Measurements from ENCODE around the gene TMPRSS15.

The TMPRSS15 gene

DNA sequence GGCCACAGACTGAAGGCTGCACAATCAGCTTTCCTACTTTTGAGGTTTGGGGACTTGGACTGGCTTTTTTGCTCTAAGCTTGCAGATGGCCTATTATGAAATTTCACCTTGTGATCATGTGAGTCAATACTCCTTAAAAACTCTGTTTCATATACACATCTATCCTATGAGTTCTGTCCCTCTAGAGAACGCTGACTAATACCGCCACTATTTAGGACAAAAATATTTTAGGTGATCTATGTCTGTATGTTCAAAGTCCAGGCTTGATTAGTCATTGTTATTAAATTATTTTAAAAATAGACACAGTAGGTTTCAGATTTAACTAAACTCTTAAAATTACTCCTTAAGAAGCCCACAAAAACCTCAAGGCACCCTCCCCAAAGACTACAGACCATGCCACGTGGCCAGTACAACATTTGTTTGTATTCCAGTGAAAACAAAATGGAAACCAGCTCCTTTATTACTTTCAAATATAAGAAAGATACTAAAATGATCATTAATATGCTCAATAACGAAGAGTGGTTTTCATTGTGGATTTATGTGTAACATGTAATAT lies 63.1 kb downstream of the TMPRSS15 start:
- no peak overlapping the region for H3K4me2 ChIP-seq (ENCODE audit: low read length)
- H3K9me3 ChIP-seq (replicated peaks; ENCODE audit: low read length), result no peaks in the 10 kb centered on the region
- H3K27me3 ChIP-seq (ENCODE audit: control insufficient read depth, insufficient read depth, low read length), result peaks cover 3% of the 10 kb centered on the region
- no peak overlapping the region for H3K4me3 ChIP-seq (ENCODE audit: low read length)
- H3K4me1 ChIP-seq (ENCODE audit: control insufficient read depth, insufficient read depth, low read length), result peaks cover 12% of the 10 kb centered on the region
- no peak overlapping the region for H3K9ac ChIP-seq (ENCODE audit: low read depth, low read length)
- H3K36me3 ChIP-seq (ENCODE audit: insufficient read depth, low read length), result no peaks in the 10 kb centered on the region

DNA sequence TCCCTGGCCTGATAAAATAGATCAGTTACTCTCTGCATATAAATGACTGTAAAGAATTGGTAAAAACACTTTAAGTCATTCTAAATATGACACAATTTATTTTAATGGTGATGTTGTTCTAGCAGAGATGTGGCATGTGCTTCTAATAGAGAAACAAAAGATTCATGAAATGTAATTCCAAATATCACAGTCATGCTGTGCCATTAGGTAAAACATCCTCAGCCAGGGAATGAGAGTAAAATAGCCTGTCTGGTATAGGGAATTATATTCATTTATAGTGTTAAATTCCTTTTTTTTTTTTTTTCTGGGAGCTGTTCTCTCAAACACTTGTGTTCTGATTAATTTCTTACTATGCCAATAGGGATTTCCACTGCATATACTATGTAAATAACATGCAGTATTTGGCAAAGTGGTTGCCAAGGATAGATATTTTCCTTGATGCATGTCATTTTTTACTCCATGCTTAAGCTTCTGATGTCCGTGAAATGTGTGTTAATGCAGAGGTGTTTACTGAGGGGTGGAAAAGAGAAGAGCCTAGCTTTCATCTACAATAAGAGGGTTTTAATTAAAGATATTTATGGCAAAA lies 67.8 kb downstream of the TMPRSS15 start:
- H3K4me1 ChIP-seq (ENCODE audit: control insufficient read depth, insufficient read depth, low read length), result peaks cover 7% of the 10 kb centered on the region
- no peak overlapping the region for H3K4me2 ChIP-seq (ENCODE audit: low read length)
- H3K9me3 ChIP-seq (replicated peaks; ENCODE audit: low read length), result no peaks in the 10 kb centered on the region
- H3K27me3 ChIP-seq (ENCODE audit: control insufficient read depth, insufficient read depth, low read length), result peaks cover 3% of the 10 kb centered on the region
- no peak overlapping the region for H3K4me3 ChIP-seq (ENCODE audit: low read length)
- no peak overlapping the region for H3K9ac ChIP-seq (ENCODE audit: low read depth, low read length)
- H3K36me3 ChIP-seq (ENCODE audit: insufficient read depth, low read length), result no peaks in the 10 kb centered on the region

DNA sequence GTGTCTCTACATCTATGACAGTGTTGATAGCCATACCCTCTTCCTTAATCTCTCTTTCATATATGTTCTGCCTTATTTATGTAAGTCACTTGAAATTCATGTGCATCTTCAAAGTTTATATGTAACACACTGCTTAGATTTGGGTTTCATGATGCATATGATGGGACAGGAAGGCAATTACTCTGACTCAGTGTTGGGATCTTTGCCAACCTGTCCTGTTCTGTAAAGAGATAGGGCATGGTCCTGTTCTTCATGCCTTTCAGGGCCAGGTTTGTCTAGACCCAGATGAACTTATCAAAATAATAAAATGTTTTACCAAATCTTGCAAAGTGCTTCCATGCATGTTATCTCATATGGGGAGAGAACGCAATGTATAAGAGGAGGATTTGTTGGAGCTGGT lies 69.5 kb downstream of the TMPRSS15 start:
- Histone ChIP-seq H3K27me3 (ENCODE audit: control insufficient read depth, insufficient read depth, low read length) (peaks cover 3% of the 10 kb centered on the region), H3K9me3 (replicated peaks; ENCODE audit: low read length) (no peaks in the 10 kb centered on the region), H3K4me2 (ENCODE audit: low read length) (no peak overlapping the region), H3K36me3 (ENCODE audit: insufficient read depth, low read length) (no peaks in the 10 kb centered on the region), H3K4me1 (ENCODE audit: control insufficient read depth, insufficient read depth, low read length) (no peaks in the 10 kb centered on the region), H3K9ac (ENCODE audit: low read depth, low read length) (no peak overlapping the region), H3K4me3 (ENCODE audit: low read length) (no peak overlapping the region)

DNA sequence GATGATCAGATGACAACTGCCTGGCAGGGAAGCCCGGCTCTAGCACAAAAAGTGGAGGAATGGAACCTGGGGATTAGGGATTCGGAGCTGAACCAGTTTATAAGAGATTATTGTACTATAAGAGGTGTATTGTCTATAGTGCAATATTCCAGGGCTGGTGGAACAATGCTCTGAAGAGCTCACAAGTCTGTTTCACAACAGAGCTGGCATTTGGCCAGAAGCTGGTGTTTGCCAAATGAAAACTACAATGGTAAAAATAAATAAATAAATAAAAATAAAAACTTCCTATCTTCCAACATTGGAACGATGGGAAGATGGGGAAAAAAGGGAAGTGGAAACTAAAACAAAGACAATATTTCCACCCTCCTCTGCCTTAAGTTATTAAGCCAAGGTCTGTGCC lies 85.4 kb downstream of the TMPRSS15 start:
- Histone ChIP-seq H3K9ac (ENCODE audit: low read depth, low read length) (no peak overlapping the region), H3K4me1 (ENCODE audit: control insufficient read depth, insufficient read depth, low read length) (no peaks in the 10 kb centered on the region), H3K27me3 (ENCODE audit: control insufficient read depth, insufficient read depth, low read length) (no peaks in the 10 kb centered on the region), H3K4me3 (ENCODE audit: low read length) (no peak overlapping the region), H3K4me2 (ENCODE audit: low read length) (no peak overlapping the region), H3K36me3 (ENCODE audit: insufficient read depth, low read length) (no peaks in the 10 kb centered on the region), H3K9me3 (replicated peaks; ENCODE audit: low read length) (no peaks in the 10 kb centered on the region)

DNA sequence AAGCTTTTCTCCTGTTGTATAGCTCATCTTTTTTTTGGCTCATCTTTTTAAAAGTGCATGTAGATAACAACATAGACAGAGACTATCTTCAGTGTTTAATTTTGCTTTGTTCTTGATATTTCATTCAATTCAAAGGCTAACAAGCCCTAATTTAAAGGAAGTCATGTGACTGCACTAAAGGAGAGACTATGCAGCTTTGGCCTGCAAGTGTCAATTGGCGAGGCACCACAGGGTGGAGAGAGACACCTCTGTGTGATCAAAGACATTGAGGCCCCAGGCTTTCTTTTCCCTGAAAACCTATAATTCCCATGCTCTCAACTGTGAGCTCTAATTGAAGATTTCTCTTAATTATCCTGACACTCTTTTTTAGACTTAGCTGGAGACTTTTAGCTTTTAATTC lies 105.4 kb downstream of the TMPRSS15 start:
- Histone ChIP-seq H3K4me3 (ENCODE audit: low read length) (no peak overlapping the region), H3K4me2 (ENCODE audit: low read length) (no peak overlapping the region), H3K9me3 (replicated peaks; ENCODE audit: low read length) (no peaks in the 10 kb centered on the region), H3K4me1 (ENCODE audit: control insufficient read depth, insufficient read depth, low read length) (no peaks in the 10 kb centered on the region), H3K27me3 (ENCODE audit: control insufficient read depth, insufficient read depth, low read length) (peaks cover 8% of the 10 kb centered on the region), H3K36me3 (ENCODE audit: insufficient read depth, low read length) (no peaks in the 10 kb centered on the region), H3K9ac (ENCODE audit: low read depth, low read length) (no peak overlapping the region)

DNA sequence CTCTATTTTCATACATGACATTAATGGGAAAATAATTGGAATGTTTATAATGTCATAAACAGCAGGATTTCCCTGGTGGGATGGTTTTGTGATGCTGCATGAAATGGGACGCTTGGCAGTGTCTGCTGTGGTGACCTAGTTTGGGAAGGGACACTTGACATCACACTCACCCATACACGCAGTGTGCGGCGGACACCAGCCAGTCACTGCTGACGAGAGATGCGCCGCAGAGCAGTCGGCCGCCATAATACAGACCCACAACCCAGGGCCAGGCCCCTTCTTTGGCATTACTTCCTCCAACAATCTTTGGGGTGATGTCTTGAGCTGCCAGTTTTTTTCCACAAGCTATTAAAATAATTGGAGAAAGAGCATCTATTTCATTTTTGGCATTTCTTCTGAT lies 109.5 kb downstream of the TMPRSS15 start:
- Histone ChIP-seq H3K4me2 (ENCODE audit: low read length) (no peak overlapping the region), H3K9ac (ENCODE audit: low read depth, low read length) (no peak overlapping the region), H3K36me3 (ENCODE audit: insufficient read depth, low read length) (no peaks in the 10 kb centered on the region), H3K9me3 (replicated peaks; ENCODE audit: low read length) (no peaks in the 10 kb centered on the region), H3K27me3 (ENCODE audit: control insufficient read depth, insufficient read depth, low read length) (peaks cover 32% of the 10 kb centered on the region), H3K4me1 (ENCODE audit: control insufficient read depth, insufficient read depth, low read length) (no peaks in the 10 kb centered on the region), H3K4me3 (ENCODE audit: low read length) (no peak overlapping the region)

DNA sequence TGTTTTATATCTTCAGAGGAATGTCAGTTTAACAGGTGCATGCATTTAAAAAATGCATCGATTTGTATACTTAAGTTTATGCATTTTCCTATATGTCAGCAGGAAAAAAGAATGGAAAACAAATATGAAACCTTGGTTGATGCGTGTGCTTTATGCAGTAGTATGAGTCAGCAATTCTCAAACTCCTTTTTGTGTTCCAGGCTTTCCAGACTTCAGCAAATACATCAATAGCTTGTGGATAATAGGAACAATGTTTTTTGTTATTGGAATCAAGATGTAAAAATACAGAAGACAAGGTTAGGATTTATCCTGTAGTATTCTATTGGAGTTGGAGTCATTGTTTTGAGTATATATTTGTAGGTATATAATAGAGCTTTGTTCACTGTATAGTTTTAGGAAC lies 113.7 kb downstream of the TMPRSS15 start:
- peaks cover 31% of the 10 kb centered on the region for H3K27me3 ChIP-seq (ENCODE audit: control insufficient read depth, insufficient read depth, low read length)
- no peaks in the 10 kb centered on the region for H3K9me3 ChIP-seq (replicated peaks; ENCODE audit: low read length)
- H3K4me1 ChIP-seq (ENCODE audit: control insufficient read depth, insufficient read depth, low read length), result no peaks in the 10 kb centered on the region
- H3K36me3 ChIP-seq (ENCODE audit: insufficient read depth, low read length), result no peaks in the 10 kb centered on the region
- no peak overlapping the region for H3K4me2 ChIP-seq (ENCODE audit: low read length)
- no peak overlapping the region for H3K4me3 ChIP-seq (ENCODE audit: low read length)
- H3K9ac ChIP-seq (ENCODE audit: low read depth, low read length), result no peak overlapping the region

DNA sequence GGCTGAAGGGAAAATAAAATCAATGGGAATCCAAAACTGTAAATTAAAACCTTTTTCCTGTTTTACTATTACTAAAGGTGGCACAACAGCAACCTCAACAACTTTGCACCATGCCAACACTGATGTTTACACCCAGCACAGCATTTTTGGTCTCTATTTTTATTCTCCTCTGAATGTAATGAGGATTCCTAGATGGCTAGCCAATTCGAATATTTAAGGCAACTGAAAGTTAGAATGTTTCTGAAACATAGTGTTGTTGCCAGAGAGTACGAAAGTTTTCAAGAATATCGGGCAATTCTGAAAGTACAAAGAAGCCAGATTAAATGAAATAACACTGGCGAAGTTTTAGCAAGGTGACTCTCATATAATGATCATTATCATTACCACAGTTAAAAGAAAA lies 118.2 kb downstream of the TMPRSS15 start:
- H3K9ac ChIP-seq (ENCODE audit: low read depth, low read length), result no peak overlapping the region
- H3K4me1 ChIP-seq (ENCODE audit: control insufficient read depth, insufficient read depth, low read length), result no peaks in the 10 kb centered on the region
- H3K27me3 ChIP-seq (ENCODE audit: control insufficient read depth, insufficient read depth, low read length), result peaks cover 7% of the 10 kb centered on the region

DNA sequence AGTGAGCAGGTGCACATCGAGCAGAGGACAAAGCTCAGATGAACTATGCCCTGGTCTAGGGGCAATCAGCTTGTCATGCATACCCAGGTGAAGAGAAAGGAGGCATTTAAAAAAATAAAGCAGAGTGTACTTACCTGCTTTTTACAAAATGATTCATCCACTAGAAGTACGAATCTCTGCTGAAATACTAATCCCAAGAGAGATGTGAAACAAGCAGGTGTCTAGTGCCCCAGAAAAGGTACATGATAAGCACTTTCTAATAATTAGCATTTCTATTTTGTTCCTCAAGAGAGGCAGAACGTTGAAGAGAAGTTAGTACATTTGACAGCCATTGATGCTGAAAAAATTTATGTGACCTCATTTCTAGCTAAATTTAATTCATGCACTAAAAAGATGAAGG lies 127.8 kb downstream of the TMPRSS15 start:
- H3K4me1 ChIP-seq (ENCODE audit: control insufficient read depth, insufficient read depth, low read length), result no peaks in the 10 kb centered on the region
- H3K9me3 ChIP-seq (replicated peaks; ENCODE audit: low read length), result no peaks in the 10 kb centered on the region
- H3K9ac ChIP-seq (ENCODE audit: low read depth, low read length), result no peak overlapping the region
- H3K4me3 ChIP-seq (ENCODE audit: low read length), result no peak overlapping the region
- no peaks in the 10 kb centered on the region for H3K36me3 ChIP-seq (ENCODE audit: insufficient read depth, low read length)
- H3K4me2 ChIP-seq (ENCODE audit: low read length), result no peak overlapping the region
- H3K27me3 ChIP-seq (ENCODE audit: control insufficient read depth, insufficient read depth, low read length), result peaks cover 7% of the 10 kb centered on the region

More for the DNA sequence above, 118.2 kb downstream of the TMPRSS15 start:
- Histone ChIP-seq H3K9me3 (replicated peaks; ENCODE audit: low read length) (no peaks in the 10 kb centered on the region), H3K4me3 (ENCODE audit: low read length) (no peak overlapping the region), H3K4me2 (ENCODE audit: low read length) (no peak overlapping the region), H3K36me3 (ENCODE audit: insufficient read depth, low read length) (no peaks in the 10 kb centered on the region)

DNA sequence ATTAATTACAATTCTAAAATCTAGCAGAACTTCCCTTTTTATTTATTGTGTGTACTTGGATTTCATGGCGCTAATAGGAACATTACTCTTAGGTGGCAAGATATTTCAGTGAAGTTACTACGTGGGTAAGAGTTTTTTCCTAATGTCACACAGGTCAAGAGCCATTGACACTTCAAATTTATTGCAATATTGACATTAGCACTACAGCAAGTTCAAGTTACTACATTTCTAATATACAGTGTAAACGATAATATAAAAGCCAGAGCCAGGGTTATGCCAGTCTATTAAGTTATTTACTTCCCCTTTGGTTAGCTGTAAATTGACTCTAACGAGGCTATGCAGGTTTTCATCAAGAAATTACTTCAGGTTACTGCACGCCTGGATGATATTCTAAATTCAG lies 129.2 kb downstream of the TMPRSS15 start:
- H3K9me3 ChIP-seq (replicated peaks; ENCODE audit: low read length), result no peaks in the 10 kb centered on the region
- H3K9ac ChIP-seq (ENCODE audit: low read depth, low read length), result no peak overlapping the region
- H3K4me2 ChIP-seq (ENCODE audit: low read length), result no peak overlapping the region
- H3K36me3 ChIP-seq (ENCODE audit: insufficient read depth, low read length), result no peaks in the 10 kb centered on the region
- no peak overlapping the region for H3K4me3 ChIP-seq (ENCODE audit: low read length)
- no peaks in the 10 kb centered on the region for H3K4me1 ChIP-seq (ENCODE audit: control insufficient read depth, insufficient read depth, low read length)
- peaks cover 7% of the 10 kb centered on the region for H3K27me3 ChIP-seq (ENCODE audit: control insufficient read depth, insufficient read depth, low read length)

DNA sequence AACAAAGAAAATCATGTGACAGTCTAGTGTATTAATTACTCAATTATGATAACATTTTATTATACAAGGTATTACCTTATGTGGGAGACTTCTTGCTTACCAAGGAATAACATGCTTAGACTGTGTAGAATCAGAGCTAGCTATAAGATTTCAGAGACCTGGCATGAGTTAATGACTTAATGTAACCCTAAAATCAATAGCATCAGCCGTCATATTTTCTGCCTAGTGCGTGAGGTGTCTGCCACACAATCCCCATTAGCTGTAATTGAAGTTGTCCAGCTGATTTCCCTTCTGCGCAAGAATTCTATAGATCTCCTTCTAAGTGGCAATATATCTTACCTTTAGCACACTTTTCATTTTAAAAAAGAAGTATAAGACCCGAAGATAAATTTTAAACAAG lies 130.2 kb downstream of the TMPRSS15 start:
- H3K36me3 ChIP-seq (ENCODE audit: insufficient read depth, low read length), result no peaks in the 10 kb centered on the region
- H3K9me3 ChIP-seq (replicated peaks; ENCODE audit: low read length), result no peaks in the 10 kb centered on the region
- no peaks in the 10 kb centered on the region for H3K4me1 ChIP-seq (ENCODE audit: control insufficient read depth, insufficient read depth, low read length)
- H3K27me3 ChIP-seq (ENCODE audit: control insufficient read depth, insufficient read depth, low read length), result peaks cover 7% of the 10 kb centered on the region
- H3K9ac ChIP-seq (ENCODE audit: low read depth, low read length), result no peak overlapping the region
- H3K4me3 ChIP-seq (ENCODE audit: low read length), result no peak overlapping the region
- H3K4me2 ChIP-seq (ENCODE audit: low read length), result no peak overlapping the region

DNA sequence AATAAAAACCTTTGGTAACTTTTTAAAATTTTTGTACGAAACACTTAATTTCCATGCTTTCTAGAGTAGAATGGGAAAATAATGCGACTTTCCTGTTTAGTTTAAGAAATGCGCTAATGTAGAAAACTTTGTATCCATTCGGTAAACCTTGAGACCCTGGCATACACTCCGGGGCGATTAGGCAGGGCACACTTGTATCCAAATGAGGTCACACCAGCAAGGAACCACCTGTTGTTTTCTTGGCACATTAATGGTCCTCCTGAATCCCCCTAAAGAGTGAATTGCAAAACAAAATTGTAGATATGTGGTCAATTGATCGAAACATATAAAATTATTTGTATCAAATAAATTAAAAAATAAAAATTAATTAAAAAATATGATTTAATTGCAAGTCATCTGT lies 133.7 kb downstream of the TMPRSS15 start:
- Histone ChIP-seq H3K9ac (ENCODE audit: low read depth, low read length) (no peak overlapping the region), H3K4me1 (ENCODE audit: control insufficient read depth, insufficient read depth, low read length) (no peaks in the 10 kb centered on the region), H3K4me2 (ENCODE audit: low read length) (no peak overlapping the region), H3K36me3 (ENCODE audit: insufficient read depth, low read length) (no peaks in the 10 kb centered on the region), H3K9me3 (replicated peaks; ENCODE audit: low read length) (no peaks in the 10 kb centered on the region), H3K27me3 (ENCODE audit: control insufficient read depth, insufficient read depth, low read length) (peaks cover 2% of the 10 kb centered on the region), H3K4me3 (ENCODE audit: low read length) (no peak overlapping the region)

Measured in skeletal muscle satellite cell (primary cell).